ENCODE results near the gene TMTC4.

The TMTC4 gene

GRCh38 chr13:100646030-100646673 lies 28.4 kb downstream of the TMTC4 start:
- in situ Hi-C loops (cut with HindIII; ENCODE audit: low sequenced_read_pairs) = no loop called here
- TF ChIP-seq CTCF (IDR thresholded peaks at IDR 0.05; ENCODE audit: low read depth, low read length, missing control alignments) = peak; percentile 69
- peak; percentile 26 for DNase-seq (ENCODE audit: low read depth)
- H3K4me3 ChIP-seq (ENCODE audit: low read depth, low read length) = no peak overlapping the region

- DNase-seq (ENCODE audit: low read depth) = no peak
- in situ Hi-C loops (cut with HindIII; ENCODE audit: low sequenced_read_pairs) = no loop called here
- no peak overlapping the region for H3K4me3 ChIP-seq (ENCODE audit: low read depth, low read length)
- no peak for TF ChIP-seq CTCF (IDR thresholded peaks at IDR 0.05; ENCODE audit: low read depth, low read length, missing control alignments)
Measured at GRCh38 chr13:100645382-100645781, 29.2 kb downstream of the TMTC4 start.

GRCh38 chr13:100644371-100644770 lies 30.2 kb downstream of the TMTC4 start:
- no peak for DNase-seq (ENCODE audit: low read depth)
- no peak overlapping the region for H3K4me3 ChIP-seq (ENCODE audit: low read depth, low read length)
- no peak for TF ChIP-seq CTCF (IDR thresholded peaks at IDR 0.05; ENCODE audit: low read depth, low read length, missing control alignments)
- in situ Hi-C loops (cut with HindIII; ENCODE audit: low sequenced_read_pairs) = no loop called here

- no peak overlapping the region for H3K4me3 ChIP-seq (ENCODE audit: low read depth, low read length)
- TF ChIP-seq CTCF (IDR thresholded peaks at IDR 0.05; ENCODE audit: low read depth, low read length, missing control alignments) = no peak
- no peak for DNase-seq (ENCODE audit: low read depth)
- in situ Hi-C loops (cut with HindIII; ENCODE audit: low sequenced_read_pairs) = no loop called here
Measured at GRCh38 chr13:100637796-100638195, 36.8 kb downstream of the TMTC4 start.

- no peak overlapping the region for H3K4me3 ChIP-seq (ENCODE audit: low read depth, low read length)
- in situ Hi-C loops (cut with HindIII; ENCODE audit: low sequenced_read_pairs) = no loop called here
- TF ChIP-seq CTCF (IDR thresholded peaks at IDR 0.05; ENCODE audit: low read depth, low read length, missing control alignments) = no peak
- DNase-seq (ENCODE audit: low read depth) = no peak
Measured at GRCh38 chr13:100637380-100637779, 37.2 kb downstream of the TMTC4 start.

GRCh38 chr13:100636441-100636840 lies 38.2 kb downstream of the TMTC4 start:
- in situ Hi-C loops (cut with HindIII; ENCODE audit: low sequenced_read_pairs) = no loop called here
- no peak overlapping the region for H3K4me3 ChIP-seq (ENCODE audit: low read depth, low read length)
- no peak for TF ChIP-seq CTCF (IDR thresholded peaks at IDR 0.05; ENCODE audit: low read depth, low read length, missing control alignments)
- DNase-seq (ENCODE audit: low read depth) = no peak
